Sigmoid colon (tissue), 7 donors: ENCODE measurements around the gene HIRIP3. TPM values are rescaled to one million over a fixed set of nuclear protein-coding genes. Genes with fewer than 3 reads are reported as not detected.

ENCODE experiments used
- DNase-seq: peaks from one replicate; pipeline ENCODE4 v3.0.0-alpha.2; 2019
- H3K27ac ChIP-seq, 4 donors: fragments of 200-600 bp; sonication (generic); one replicate each; pipeline ENCODE4 v1.5.1; 2016 to 2019; ENCODE audit warnings: mild to moderate bottlenecking in 1 of 4
- H3K27me3 ChIP-seq, 3 donors: fragments of 200-600 bp; sonication (generic); one replicate each; pipeline ENCODE4 v1.5.1; 2019; ENCODE audit warnings: mild to moderate bottlenecking in 1 of 3
- H3K36me3 ChIP-seq, 4 donors: fragments of 200-600 bp; sonication (generic); one replicate each; pipeline ENCODE4 v1.5.1; 2016 to 2019
- H3K4me1 ChIP-seq, 4 donors: fragments of 200-600 bp; sonication (generic); one replicate each; pipeline ENCODE4 v1.5.1; 2017 to 2019
- H3K4me3 ChIP-seq, 4 donors: fragments of 200-600 bp; sonication (generic); one replicate each; pipeline ENCODE4 v1.5.1; 2017 to 2019; ENCODE audit warnings: mild to moderate bottlenecking in 2 of 4, moderate library complexity in 1 of 4
- H3K9me3 ChIP-seq, 4 donors: fragments of 200-600 bp in 3 of 4; sonication (generic) in 3 of 4; one replicate each; pipeline versions ENCODE4 v1.5.1 to v1.6.1; 2013 to 2019
- CTCF ChIP-seq, 4 experiments: fragments of 450-650 bp in 3 of 4; fragments of 200-600 bp in 1 of 4; IDR thresholded peaks; one replicate each; pipeline ENCODE4 v1.5.1; 2016 to 2019; ENCODE audit warnings: antibody characterized with exemption in 4 of 4, mild to moderate bottlenecking in 3 of 4, moderate library complexity in 2 of 4
- EP300 ChIP-seq, 4 donors: sonication (generic); formaldehyde crosslinking; IDR thresholded peaks; one replicate each; pipeline ENCODE4 v1.6.1; 2017; ENCODE audit warnings: antibody characterized with exemption in 4 of 4
- POLR2A ChIP-seq, 2 donors: fragments of 450-650 bp; IDR thresholded peaks; one replicate each; pipeline ENCODE4 v1.6.1; 2016; ENCODE audit warnings: antibody characterized with exemption in 2 of 2, mild to moderate bottlenecking in 2 of 2, moderate library complexity in 2 of 2
- POLR2AphosphoS5 ChIP-seq, 4 donors: sonication (generic); formaldehyde crosslinking; IDR thresholded peaks; one replicate each; pipeline ENCODE4 v1.6.1; 2017; ENCODE audit warnings: antibody characterized with exemption in 4 of 4
- WGBS, 2 donors: extraction: QIAGEN DNeasy Blood & Tissue Kit; methylation state at CpG; one replicate each; pipeline ENCODE4 v1.1.7; 2013; 5-methylcytosine and 5-hydroxymethylcytosine counted together
- intact Hi-C: fragments of 100-400 bp; cut with DNase I; formaldehyde crosslinking; loops from one replicate; pipeline ENCODE4 v1.15.1; 2023
- polyA plus RNA-seq, 3 donors: library from polyadenylated mRNA; stranded (reverse); fragments of 200-250 nt; gene quantifications; one replicate each; pipeline ENCODE4 v1.2.3, GENCODE V29; 2013
- total RNA-seq, 4 donors: library from RNA; depleted of rRNA; stranded (reverse); fragments of >200 nt; gene quantifications; one replicate each; pipeline ENCODE4 v1.1.0, GENCODE V29; 2016
- donor health status: healthy with polysubstance abuse.
- donor health status: Bipolar disorder and iron deficiency.
- donor health status: healthy.

HIRIP3 gene
- total and polyA plus RNA-seq, 7 donors: 9.0 to 22.7 (median 15.8) TPM

GRCh38 chr16:29977063-29977825 lies 18.2 kb downstream of the HIRIP3 start:
- no peaks in the 10 kb centered on the region for H3K9me3 ChIP-seq
- intact Hi-C loops: no loop called here
- peaks cover 25 to 47% (median 44%) of the 10 kb centered on the region in 4 donors for H3K36me3 ChIP-seq
- WGBS, 2 donors: 89 to 95% methylated on average over 9 of the region's 9 CpGs
- TF ChIP-seq POLR2A (IDR thresholded peaks at IDR 0.05) (no peak), EP300 (IDR thresholded peaks at IDR 0.05) (no peak), CTCF (IDR thresholded peaks at IDR 0.05) (no peak), POLR2AphosphoS5 (IDR thresholded peaks at IDR 0.05) (no peak)
- DNase-seq: no peak
- H3K4me3 ChIP-seq: no peak overlapping the region
- H3K4me1 ChIP-seq: peaks cover 0 to 35% (median 32%) of the 10 kb centered on the region in 4 donors
- H3K27me3 ChIP-seq: no peaks in the 10 kb centered on the region
- peak overlapping the region; percentile 1 to 92 (median 27) for H3K27ac ChIP-seq

GRCh38 chr16:29975811-29976511 lies 19.5 kb downstream of the HIRIP3 start:
- Histone ChIP-seq H3K4me1 (peaks cover 0 to 35% (median 32%) of the 10 kb centered on the region in 4 donors), H3K27ac (peak overlapping the region; percentile 1 to 93 (median 56))
- 26 to 30% methylated on average over 6 of the region's 6 CpGs for WGBS, 2 donors

GRCh38 chr16:29975134-29975538 lies 20.3 kb downstream of the HIRIP3 start:
- peak overlapping the region; percentile 21 to 93 (median 92) for H3K27ac ChIP-seq
- peak overlapping the region; percentile 81 to 86 (median 84) for H3K4me3 ChIP-seq
- peaks cover 0 to 35% (median 32%) of the 10 kb centered on the region in 4 donors for H3K4me1 ChIP-seq
- DNase-seq: no peak
- 67% methylated on average over 5 of the region's 5 CpGs for WGBS, 2 donors
- peaks cover 18 to 41% (median 26%) of the 10 kb centered on the region in 4 donors for H3K36me3 ChIP-seq
- H3K27me3 ChIP-seq: no peaks in the 10 kb centered on the region
- H3K9me3 ChIP-seq: no peaks in the 10 kb centered on the region
- intact Hi-C loops: no loop called here
- no peak for TF ChIP-seq CTCF (IDR thresholded peaks at IDR 0.05)
- TF ChIP-seq EP300 (IDR thresholded peaks at IDR 0.05): no peak
- TF ChIP-seq POLR2AphosphoS5 (IDR thresholded peaks at IDR 0.05): no peak
- no peak for TF ChIP-seq POLR2A (IDR thresholded peaks at IDR 0.05)

More at GRCh38 chr16:29975811-29976511, 19.5 kb downstream of the HIRIP3 start:
- Histone ChIP-seq H3K4me3 (peak overlapping the region in 2 of 4 donors; percentile 82 to 86), H3K36me3 (peaks cover 18 to 44% (median 34%) of the 10 kb centered on the region in 4 donors), H3K27me3 (no peaks in the 10 kb centered on the region), H3K9me3 (no peaks in the 10 kb centered on the region)
- intact Hi-C loops: no loop called here
- TF ChIP-seq POLR2AphosphoS5 (IDR thresholded peaks at IDR 0.05) (no peak), POLR2A (IDR thresholded peaks at IDR 0.05) (no peak), CTCF (IDR thresholded peaks at IDR 0.05) (no peak), EP300 (IDR thresholded peaks at IDR 0.05) (no peak)
- DNase-seq: no peak

- peaks cover 0 to 34% (median 31%) of the 10 kb centered on the region in 4 donors for H3K4me1 ChIP-seq
- H3K36me3 ChIP-seq: peaks cover 16 to 41% (median 20%) of the 10 kb centered on the region in 4 donors
- H3K4me3 ChIP-seq: peak overlapping the region; percentile 81 to 86 (median 84)
- H3K27me3 ChIP-seq: no peaks in the 10 kb centered on the region
- DNase-seq: no peak
- H3K27ac ChIP-seq: peak overlapping the region; percentile 91 to 93 (median 92)
- intact Hi-C loops: loop anchor here (5.0 kb wide), 1 partner anchor 157 kb away; the partner anchor contains the start of gene PAGR1
- WGBS, 2 donors: 2 to 3% methylated on average over 31 of the region's 31 CpGs
- peak; percentile 13 to 50 (median 31) for TF ChIP-seq POLR2AphosphoS5 (IDR thresholded peaks at IDR 0.05)
- TF ChIP-seq POLR2A (IDR thresholded peaks at IDR 0.05): no peak
- no peak for TF ChIP-seq EP300 (IDR thresholded peaks at IDR 0.05)
- no peak for TF ChIP-seq CTCF (IDR thresholded peaks at IDR 0.05)
- H3K9me3 ChIP-seq: no peaks in the 10 kb centered on the region
Measured at GRCh38 chr16:29974291-29975133, 20.9 kb downstream of the HIRIP3 start.
